Smooth muscle cell (in vitro differentiated cells): ENCODE results near the gene SLN. TPM values are rescaled to one million over a fixed set of nuclear protein-coding genes. Genes with fewer than 3 reads are reported as not detected.

ENCODE experiments used
- DNase-seq: peaks from one replicate; lab custom pipeline; 2025; ENCODE audit not compliant: unreplicated experiment; lab: John Stamatoyannopoulos, UW
- H2AFZ ChIP-seq: fragments of 200-600 bp; sonication (generic); 2 replicates; pipeline ENCODE4 v1.6.0; 2016; ENCODE audit warnings: antibody characterized with exemption, low read depth, mild to moderate bottlenecking
- H3F3A ChIP-seq: fragments of 200-600 bp; sonication (generic); 2 replicates; pipeline ENCODE4 v1.6.0; 2017; ENCODE audit warnings: antibody characterized with exemption, low read depth
- H3K27ac ChIP-seq: fragments of 200-600 bp; sonication (generic); 2 replicates; pipeline ENCODE4 v1.5.1; 2016; ENCODE audit warnings: low read depth, mild to moderate bottlenecking
- H3K27me3 ChIP-seq: fragments of 200-600 bp; sonication (generic); 2 replicates; pipeline ENCODE4 v1.6.1; 2016; ENCODE audit warnings: low read depth, mild to moderate bottlenecking
- H3K36me3 ChIP-seq: fragments of 200-600 bp; sonication (generic); 2 replicates; pipeline ENCODE4 v1.5.1; 2016; ENCODE audit warnings: low read depth
- H3K4me1 ChIP-seq: fragments of 200-600 bp; sonication (generic); 2 replicates; pipeline ENCODE4 v1.5.1; 2016; ENCODE audit warnings: low read depth
- H3K4me2 ChIP-seq: fragments of 200-600 bp; sonication (generic); 2 replicates; pipeline ENCODE4 v1.6.0; 2016; ENCODE audit warnings: mild to moderate bottlenecking
- H3K4me3 ChIP-seq: fragments of 200-600 bp; sonication (generic); 2 replicates; pipeline ENCODE4 v1.5.1; 2016; ENCODE audit warnings: mild to moderate bottlenecking
- H3K79me2 ChIP-seq: fragments of 200-600 bp; sonication (generic); 2 replicates; pipeline ENCODE4 v1.6.0; 2016; ENCODE audit warnings: low read depth, mild to moderate bottlenecking
- H3K9ac ChIP-seq: fragments of 200-600 bp; sonication (generic); 2 replicates; pipeline ENCODE4 v1.6.0; 2016; ENCODE audit warnings: low read depth
- H3K9me3 ChIP-seq: fragments of 200-600 bp; sonication (generic); replicated peaks from 2 replicates; pipeline ENCODE4 v1.5.1; 2016; ENCODE audit warnings: low read depth
- H4K20me1 ChIP-seq: fragments of 200-600 bp; sonication (generic); 2 replicates; pipeline ENCODE4 v1.6.0; 2016; ENCODE audit warnings: low read depth
- CTCF ChIP-seq: fragments of 200-600 bp; sonication (generic); IDR thresholded peaks from 2 replicates; pipeline ENCODE4 v1.5.1; 2017; ENCODE audit warnings: borderline replicate concordance, mild to moderate bottlenecking, antibody characterized with exemption; ENCODE audit not compliant: insufficient read depth, poor library complexity, severe bottlenecking
- WGBS: methylation state at CpG from one replicate; pipeline ENCODE4 v1.1.7; 2016; ENCODE audit warnings: low lambda C conversion rate; 5-methylcytosine and 5-hydroxymethylcytosine counted together
- polyA plus RNA-seq: library from polyadenylated mRNA; unstranded; fragments of >200 nt; fragmentation: Nextera tagmentation; extraction: Ambion mirVana; gene quantifications from 2 replicates; pipeline ENCODE4 v1.2.1, GENCODE V29; 2016
- total RNA-seq: library from RNA; depleted of rRNA; stranded (reverse); fragments of >200 nt; gene quantifications from 2 replicates; pipeline ENCODE4 v1.2.3, GENCODE V29; 2014

SLN gene
- total and polyA plus RNA-seq, 2 experiments from 2014 or later: 0.82 TPM; not detected in 1

GRCh38 chr11:107740271-107740670, 28.4 kb upstream of the SLN start:
- Histone ChIP-seq H3K79me2 (no peaks in the 10 kb centered on the region), H3K4me3 (no peak overlapping the region), H2AFZ (no peak overlapping the region), H3F3A (no peaks in the 10 kb centered on the region), H3K27ac (no peak overlapping the region), H3K36me3 (no peaks in the 10 kb centered on the region), H3K9me3 (no peaks in the 10 kb centered on the region), H4K20me1 (no peaks in the 10 kb centered on the region), H3K4me2 (no peak overlapping the region), H3K27me3 (no peaks in the 10 kb centered on the region), H3K4me1 (no peaks in the 10 kb centered on the region), H3K9ac (no peak overlapping the region)
- DNase-seq: no peak
- TF ChIP-seq CTCF: no peak
- WGBS: 82% methylated on average over 4 of the region's 4 CpGs

- no peak overlapping the region for H3K9ac ChIP-seq
- no peak for TF ChIP-seq CTCF
- H3K4me1 ChIP-seq: no peaks in the 10 kb centered on the region
- no peaks in the 10 kb centered on the region for H3K9me3 ChIP-seq
- no peak overlapping the region for H2AFZ ChIP-seq
- 12% methylated on average over 1 of the region's 1 CpG for WGBS
- no peaks in the 10 kb centered on the region for H4K20me1 ChIP-seq
- H3K4me2 ChIP-seq: no peak overlapping the region
- H3F3A ChIP-seq: no peaks in the 10 kb centered on the region
- no peak overlapping the region for H3K4me3 ChIP-seq
- H3K27me3 ChIP-seq: no peaks in the 10 kb centered on the region
- H3K36me3 ChIP-seq: no peaks in the 10 kb centered on the region
- no peak for DNase-seq
- H3K27ac ChIP-seq: no peak overlapping the region
- no peaks in the 10 kb centered on the region for H3K79me2 ChIP-seq
These were observed 24.7 kb upstream of the SLN start for GRCh38 chr11:107736546-107736945.

- WGBS: 90% methylated on average over 3 of the region's 3 CpGs
- Histone ChIP-seq H3K27me3 (no peaks in the 10 kb centered on the region), H3F3A (no peaks in the 10 kb centered on the region), H3K4me1 (no peaks in the 10 kb centered on the region), H3K79me2 (no peaks in the 10 kb centered on the region), H2AFZ (no peak overlapping the region), H4K20me1 (no peaks in the 10 kb centered on the region), H3K9ac (no peak overlapping the region), H3K4me3 (no peak overlapping the region), H3K36me3 (no peaks in the 10 kb centered on the region), H3K27ac (no peak overlapping the region), H3K4me2 (no peak overlapping the region), H3K9me3 (no peaks in the 10 kb centered on the region)
- no peak for TF ChIP-seq CTCF
- DNase-seq: no peak
These were observed 21.7 kb upstream of the SLN start for GRCh38 chr11:107733518-107733917.

GRCh38 chr11:107732689-107733051, 20.8 kb upstream of the SLN start:
- Histone ChIP-seq H3K4me2 (no peak overlapping the region), H3F3A (no peaks in the 10 kb centered on the region), H3K4me3 (no peak overlapping the region), H2AFZ (no peak overlapping the region), H3K36me3 (no peaks in the 10 kb centered on the region), H3K9ac (no peak overlapping the region), H4K20me1 (no peaks in the 10 kb centered on the region), H3K79me2 (no peaks in the 10 kb centered on the region), H3K27me3 (no peaks in the 10 kb centered on the region), H3K27ac (no peak overlapping the region), H3K4me1 (no peaks in the 10 kb centered on the region), H3K9me3 (no peaks in the 10 kb centered on the region)
- no peak for TF ChIP-seq CTCF
- no peak for DNase-seq
- 96% methylated on average over 10 of the region's 10 CpGs for WGBS
